Adrenal gland (tissue), 12 donors: ENCODE measurements around the gene PPP4R3B. TPM values are rescaled to one million over a fixed set of nuclear protein-coding genes. Genes with fewer than 3 reads are reported as not detected.
A peak's percentile ranks its signal among the peaks of the same experiment; 100 is the strongest.

Experiments
- DNase-seq, 7 donors: peaks; one replicate each; pipeline ENCODE4 v3.0.0-alpha.2; 2019 to 2020
- H3K27ac ChIP-seq, 5 donors: fragments of 200-600 bp; sonication (generic) in 4 of 5; 1 replicate in 3 of 5; 2 replicates in 2 of 5; pipeline versions ENCODE4 v1.5.1 to v1.8.0; 2016 to 2020; ENCODE audit warnings: mild to moderate bottlenecking in 1 of 5
- H3K27me3 ChIP-seq: fragments of 200-600 bp; 2 replicates; pipeline ENCODE4 v1.8.0; 2021
- H3K36me3 ChIP-seq, 2 donors: fragments of 200-600 bp; replicated peaks in 1 of 2; 1 replicate in 1 of 2; 2 replicates in 1 of 2; pipeline versions ENCODE4 v1.5.1 to v1.8.0; 2018 to 2022
- H3K4me1 ChIP-seq, 2 donors: fragments of 200-600 bp; replicated peaks in 1 of 2; 1 replicate in 1 of 2; 2 replicates in 1 of 2; pipeline versions ENCODE4 v1.5.1 to v1.8.0; 2018 to 2021
- H3K4me3 ChIP-seq, 4 donors: fragments of 200-600 bp; sonication (generic) in 3 of 4; one replicate each; pipeline ENCODE4 v1.5.1; 2016 to 2018
- H3K9me3 ChIP-seq, 3 donors: fragments of 200-600 bp; sonication (generic) in 1 of 3; replicated peaks in 1 of 3; 1 replicate in 2 of 3; 2 replicates in 1 of 3; pipeline versions ENCODE4 v1.5.1 to v1.8.0; 2016 to 2021
- CTCF ChIP-seq, 6 experiments: fragments of 450-650 bp in 4 of 6; fragments of 200-600 bp in 2 of 6; sonication (generic) in 1 of 6; IDR thresholded peaks; 1 replicate in 5 of 6; 2 replicates in 1 of 6; pipeline versions ENCODE4 v1.5.1 to v1.8.0; 2016 to 2021; ENCODE audit warnings: antibody characterized with exemption in 6 of 6, mild to moderate bottlenecking in 2 of 6, moderate library complexity in 1 of 6
- POLR2A ChIP-seq, 2 donors: fragments of 450-650 bp; IDR thresholded peaks; one replicate each; pipeline ENCODE4 v1.6.1; 2017; ENCODE audit warnings: antibody characterized with exemption in 2 of 2, mild to moderate bottlenecking in 2 of 2, moderate library complexity in 1 of 2
- WGBS, 4 donors: extraction: QIAGEN DNeasy Blood & Tissue Kit in 2 of 4; methylation state at CpG; one replicate each; pipeline versions ENCODE4 v1.1.5 to v1.1.7; 2013 to 2017; 5-methylcytosine and 5-hydroxymethylcytosine counted together
- intact Hi-C, 2 donors: fragments of 100-400 bp; cut with DNase I; formaldehyde crosslinking; loops; one replicate each; pipeline versions ENCODE4 v1.14.1 to v1.15.0; 2022 to 2023
- polyA plus RNA-seq, 3 donors: library from polyadenylated mRNA; stranded (reverse); fragments of 200-250 nt in 2 of 3; fragments of 350-450 nt in 1 of 3; fragmentation: Illumina TruSeq in 1 of 3; extraction: RNeasy Lipid Tissue Mini Kit (QIAGEN cat#74804) in 1 of 3; gene quantifications; one replicate each; pipeline ENCODE4 v1.2.3, GENCODE V29; 2013 to 2014
- total RNA-seq, 9 donors: library from RNA; depleted of rRNA in 4 of 9; stranded (reverse); fragments of >200 nt in 4 of 9; fragments of 120-200 nt in 1 of 9; fragmentation: NEBNext Ultra II Directional in 1 of 9; extraction: Animal tissue kit (Norgen Biotek cat#: 25700) in 1 of 9; gene quantifications; one replicate each; pipeline versions ENCODE4 v1.1.0 to v1.2.4, GENCODE V29; 2013 to 2023
- donor health status: healthy with polysubstance abuse.
- donor health status: Bipolar disorder and iron deficiency.
- donor health status: DM: yes; HTN: yes; CAD: no.
- donor health status: DM: no; HTN: no; CAD: no.
- donor health status: DM: no; HTN: no; CAD: no.
- donor health status: DM: yes; HTN: yes; CAD: no.

The PPP4R3B gene
- total and polyA plus RNA-seq, 12 donors: 22.8 to 89.2 (median 69.9) TPM

- H3K4me3 ChIP-seq: no peak overlapping the region
- H3K9me3 ChIP-seq: no peaks in the 10 kb centered on the region
Measured at GRCh38 chr2:55620123-55620779, 2.8 kb upstream of the PPP4R3B start.

GRCh38 chr2:55618275-55619055 is 1.0 kb upstream of the PPP4R3B start:
- WGBS, 4 donors: 0 to 1% (median 0%) methylated on average over 30 to 32 of the region's 32 CpGs
- Histone ChIP-seq H3K27me3 (no peaks in the 10 kb centered on the region), H3K4me1 (peaks cover 12 to 43% of the 10 kb centered on the region in 2 donors), H3K27ac (peak overlapping the region; percentile 87 to 96 (median 94)), H3K9me3 (no peaks in the 10 kb centered on the region), H3K4me3 (peak overlapping the region; percentile 71 to 91 (median 77)), H3K36me3 (peaks cover 0 to 8% of the 10 kb centered on the region in 2 donors)
- DNase-seq: peak; percentile 34 to 77 (median 54)
- TF ChIP-seq CTCF (IDR thresholded peaks at IDR 0.05) (no peak), POLR2A (IDR thresholded peaks at IDR 0.05) (peak in 1 of 2 donors; percentile 48)
- intact Hi-C loops: no loop called here

More at GRCh38 chr2:55620123-55620779, 2.8 kb upstream of the PPP4R3B start:
- intact Hi-C loops: no loop called here
- Histone ChIP-seq H3K27me3 (no peaks in the 10 kb centered on the region), H3K36me3 (no peaks in the 10 kb centered on the region), H3K4me1 (peaks cover 12 to 32% of the 10 kb centered on the region in 2 donors), H3K27ac (no peak overlapping the region)
- TF ChIP-seq POLR2A (IDR thresholded peaks at IDR 0.05): no peak
- peak in 2 of 6 experiments; percentile 5 to 13 for TF ChIP-seq CTCF (IDR thresholded peaks at IDR 0.05)
- WGBS, 4 donors: 74 to 100% (median 74%) methylated on average over 1 to 3 of the region's 3 CpGs
- DNase-seq: no peak

- Histone ChIP-seq H3K9me3 (no peaks in the 10 kb centered on the region), H3K4me3 (peak overlapping the region; percentile 71 to 91 (median 77)), H3K27me3 (no peaks in the 10 kb centered on the region), H3K36me3 (peaks cover 0 to 8% of the 10 kb centered on the region in 2 donors), H3K27ac (peak overlapping the region; percentile 87 to 96 (median 94)), H3K4me1 (peaks cover 12 to 38% of the 10 kb centered on the region in 2 donors)
- intact Hi-C loops: no loop called here
- WGBS, 4 donors: 0 to 2% (median 0%) methylated on average over 10 of the region's 10 CpGs
- DNase-seq: peak in 1 of 7 donors; percentile 7
- TF ChIP-seq POLR2A (IDR thresholded peaks at IDR 0.05): no peak
- no peak for TF ChIP-seq CTCF (IDR thresholded peaks at IDR 0.05)
Measured at GRCh38 chr2:55618025-55618274, 528 bp upstream of the PPP4R3B start.

- peak in 6 of 7 donors; percentile 33 to 57 (median 49) for DNase-seq
- TF ChIP-seq CTCF (IDR thresholded peaks at IDR 0.05) (no peak), POLR2A (IDR thresholded peaks at IDR 0.05) (peak in 1 of 2 donors; percentile 26)
- H3K27ac ChIP-seq: peak overlapping the region; percentile 89 to 96 (median 93)
- WGBS, 4 donors: 0% methylated on average over 19 to 24 of the region's 24 CpGs
- no peaks in the 10 kb centered on the region for H3K27me3 ChIP-seq
- peaks cover 12 to 34% of the 10 kb centered on the region in 2 donors for H3K4me1 ChIP-seq
- H3K9me3 ChIP-seq: no peaks in the 10 kb centered on the region
- H3K36me3 ChIP-seq: peaks cover 0 to 19% of the 10 kb centered on the region in 2 donors
- intact Hi-C loops: no loop called here
- H3K4me3 ChIP-seq: peak overlapping the region; percentile 54 to 93 (median 74)
Measured at GRCh38 chr2:55616551-55617174, 759 bp downstream of the PPP4R3B start.
